Endodermal cell (in vitro differentiated cells): ENCODE results near the gene ASTN2. TPM values are rescaled to one million over a fixed set of nuclear protein-coding genes. Genes with fewer than 3 reads are reported as not detected.

Experiments used
- DNase-seq: peaks from one replicate; pipeline ENCODE4 v3.0.0-alpha.2; 2017
- H3K27ac ChIP-seq: 2 replicates; pipeline ENCODE4 v1.5.1; 2013; ENCODE audit warnings: mild to moderate bottlenecking, low read depth, low read length, moderate library complexity
- H3K27me3 ChIP-seq: 2 replicates; pipeline ENCODE4 v1.6.1; 2013; ENCODE audit warnings: mild to moderate bottlenecking, low read length, moderate library complexity; ENCODE audit not compliant: insufficient read depth, control insufficient read depth, poor library complexity, severe bottlenecking
- H3K36me3 ChIP-seq: 2 replicates; pipeline ENCODE4 v1.7.0; 2013; ENCODE audit warnings: mild to moderate bottlenecking, low read length, moderate library complexity; ENCODE audit not compliant: control insufficient read depth, insufficient read depth
- H3K4me1 ChIP-seq: one replicate; pipeline ENCODE4 v1.7.0; 2013; ENCODE audit warnings: low read length; ENCODE audit not compliant: control insufficient read depth, insufficient read depth
- H3K4me3 ChIP-seq: 2 replicates; pipeline ENCODE4 v1.5.1; 2013; ENCODE audit warnings: mild to moderate bottlenecking, low read length, moderate library complexity
- H3K9ac ChIP-seq: 2 replicates; pipeline ENCODE4 v1.6.1; 2013; ENCODE audit warnings: mild to moderate bottlenecking, low read length, moderate library complexity; ENCODE audit not compliant: poor library complexity, severe bottlenecking; ENCODE audit errors: extremely low read depth
- H3K9me3 ChIP-seq: 2 replicates; pipeline ENCODE4 v1.6.1; 2013; ENCODE audit warnings: mild to moderate bottlenecking, low read length, moderate library complexity; ENCODE audit not compliant: control insufficient read depth
- H3K27ac Mint-ChIP-seq: 2 replicates; pipeline ENCODE4 v1.8.0; 2020; ENCODE audit warnings: mixed read lengths
- H3K27me3 Mint-ChIP-seq: 2 replicates; pipeline ENCODE4 v1.8.0; 2021; ENCODE audit warnings: mild to moderate bottlenecking, mixed read lengths; ENCODE audit not compliant: insufficient read depth
- H3K36me3 Mint-ChIP-seq: 2 replicates; pipeline ENCODE4 v1.8.0; 2020; ENCODE audit warnings: low read depth, mixed read lengths
- H3K4me1 Mint-ChIP-seq: 2 replicates; pipeline ENCODE4 v1.8.0; 2020; ENCODE audit warnings: mixed read lengths
- H3K4me3 Mint-ChIP-seq: 2 replicates; pipeline ENCODE4 v1.8.0; 2020; ENCODE audit warnings: mild to moderate bottlenecking, moderate library complexity, mixed read lengths
- H3K9me3 Mint-ChIP-seq: 2 replicates; pipeline ENCODE4 v1.8.0; 2020; ENCODE audit warnings: mild to moderate bottlenecking, mixed read lengths
- WGBS, 2 experiments: methylation state at CpG; one replicate each; pipeline versions ENCODE4 v1.1.5 to v1.1.7; 2013; ENCODE audit warnings: missing lambda C conversion rate in 2 of 2, mixed read lengths in 1 of 2; ENCODE audit not compliant: insufficient coverage in 1 of 2, insufficient read length in 1 of 2; 5-methylcytosine and 5-hydroxymethylcytosine counted together
- total RNA-seq, 2 donors: library from RNA; stranded (reverse); fragmentation: NEBNext Ultra II Directional in 1 of 2; extraction: Animal tissue kit (Norgen Biotek cat#: 25700) in 1 of 2; gene quantifications; 2 replicates in 1 of 2; 3 replicates in 1 of 2; pipeline ENCODE4 v1.2.1, GENCODE V29; 2021
- TF ChIP-seq, protein P1 (sequence below): fragments of 200-600 bp; sonication (generic); conservative IDR thresholded peaks from 2 replicates; pipeline ENCODE4 v1.5.0; 2021; ENCODE audit warnings: antibody characterized with exemption, mild to moderate bottlenecking

The ASTN2 gene
- total RNA-seq, 2 donors from 2014 or later, result 8.9 to 10.4 TPM

DNA sequence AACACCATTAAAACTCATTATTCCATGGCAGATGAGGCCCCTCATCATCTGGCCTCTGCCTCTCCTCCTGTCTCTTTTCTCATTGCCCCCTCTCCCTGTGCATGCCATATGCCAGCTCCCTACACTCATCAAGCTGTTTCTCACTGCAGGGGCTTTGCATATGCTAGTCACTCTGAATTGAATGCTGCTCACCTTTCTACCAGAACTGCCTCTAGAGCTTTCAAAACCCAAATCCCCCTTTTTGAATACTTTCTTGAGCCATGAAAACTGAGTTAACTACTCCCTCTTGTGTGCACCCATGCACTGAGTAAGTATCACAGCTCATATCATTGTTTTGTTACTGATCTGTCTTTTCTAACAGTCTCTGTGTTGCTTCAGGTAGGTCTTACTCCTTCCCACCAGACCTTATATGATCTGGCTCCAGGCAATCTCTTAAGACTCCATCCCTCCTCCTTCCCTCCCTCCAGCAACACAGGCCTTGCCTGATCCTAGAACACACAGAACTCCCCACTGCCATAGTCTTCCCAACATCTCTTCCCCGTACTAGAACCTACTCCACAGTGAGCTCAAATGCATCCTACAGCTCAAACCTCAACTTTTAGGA is 60.5 kb downstream of the ASTN2 start:
- no peaks in the 10 kb centered on the region for H3K9me3 ChIP-seq
- H3K27ac ChIP-seq, result no peak overlapping the region
- peaks cover 6% of the 10 kb centered on the region for H3K27me3 ChIP-seq
- peaks cover 3% of the 10 kb centered on the region for H3K27me3 Mint-ChIP-seq
- WGBS, 2 experiments, result 85% methylated on average over 1 of the region's 1 CpG; no CpG with 5 or more reads in 1 of the 2 experiments
- H3K4me3 ChIP-seq, result no peak overlapping the region
- H3K9ac ChIP-seq, result no peak overlapping the region
- H3K9me3 Mint-ChIP-seq, result no peaks in the 10 kb centered on the region
- H3K36me3 Mint-ChIP-seq, result no peaks in the 10 kb centered on the region
- no peak overlapping the region for H3K4me3 Mint-ChIP-seq
- H3K27ac Mint-ChIP-seq, result no peak overlapping the region
- H3K4me1 Mint-ChIP-seq, result no peaks in the 10 kb centered on the region
- DNase-seq, result no peak
- no peaks in the 10 kb centered on the region for H3K4me1 ChIP-seq
- H3K36me3 ChIP-seq, result no peaks in the 10 kb centered on the region
- TF ChIP-seq, protein P1, sequence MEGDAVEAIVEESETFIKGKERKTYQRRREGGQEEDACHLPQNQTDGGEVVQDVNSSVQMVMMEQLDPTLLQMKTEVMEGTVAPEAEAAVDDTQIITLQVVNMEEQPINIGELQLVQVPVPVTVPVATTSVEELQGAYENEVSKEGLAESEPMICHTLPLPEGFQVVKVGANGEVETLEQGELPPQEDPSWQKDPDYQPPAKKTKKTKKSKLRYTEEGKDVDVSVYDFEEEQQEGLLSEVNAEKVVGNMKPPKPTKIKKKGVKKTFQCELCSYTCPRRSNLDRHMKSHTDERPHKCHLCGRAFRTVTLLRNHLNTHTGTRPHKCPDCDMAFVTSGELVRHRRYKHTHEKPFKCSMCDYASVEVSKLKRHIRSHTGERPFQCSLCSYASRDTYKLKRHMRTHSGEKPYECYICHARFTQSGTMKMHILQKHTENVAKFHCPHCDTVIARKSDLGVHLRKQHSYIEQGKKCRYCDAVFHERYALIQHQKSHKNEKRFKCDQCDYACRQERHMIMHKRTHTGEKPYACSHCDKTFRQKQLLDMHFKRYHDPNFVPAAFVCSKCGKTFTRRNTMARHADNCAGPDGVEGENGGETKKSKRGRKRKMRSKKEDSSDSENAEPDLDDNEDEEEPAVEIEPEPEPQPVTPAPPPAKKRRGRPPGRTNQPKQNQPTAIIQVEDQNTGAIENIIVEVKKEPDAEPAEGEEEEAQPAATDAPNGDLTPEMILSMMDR, result peak; percentile 29

DNA sequence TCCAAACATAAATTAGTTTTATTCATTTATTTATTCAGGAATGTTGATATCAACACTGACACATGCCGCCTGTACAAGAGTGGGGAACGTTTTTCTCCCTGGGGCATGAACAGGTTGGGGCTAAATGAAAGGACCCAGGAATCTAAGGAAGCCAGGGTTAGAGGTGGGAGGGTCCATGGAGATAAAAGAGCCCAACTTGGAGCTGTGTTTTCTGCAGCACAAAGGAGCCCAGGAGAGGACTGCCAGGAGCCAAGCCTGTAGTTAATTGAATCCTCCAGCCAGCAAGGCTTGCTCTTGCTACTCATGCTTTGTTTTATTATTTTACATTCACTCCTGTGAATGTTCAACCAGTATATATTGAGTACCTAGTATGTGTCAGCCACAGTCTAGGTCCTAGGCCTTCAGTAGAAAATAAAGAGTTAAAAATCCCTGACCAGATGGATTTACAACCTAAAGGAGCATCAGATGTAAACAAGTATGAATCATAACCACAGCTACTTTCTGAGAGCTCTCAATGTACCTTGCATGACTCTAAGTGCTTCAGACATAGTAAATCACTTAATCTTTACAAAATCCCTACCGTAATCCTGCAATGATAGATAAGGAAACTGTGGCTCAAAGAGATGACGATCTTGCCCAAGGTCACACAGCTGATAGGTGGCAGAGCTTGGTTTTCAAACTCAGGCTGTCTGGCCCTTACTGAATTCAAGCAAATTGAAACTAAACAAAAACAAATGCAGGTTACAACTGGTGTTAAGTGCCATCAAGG is 69.8 kb downstream of the ASTN2 start:
- H3K36me3 Mint-ChIP-seq, result no peaks in the 10 kb centered on the region
- Histone ChIP-seq H3K4me3 (no peak overlapping the region), H3K27ac (no peak overlapping the region), H3K9ac (no peak overlapping the region), H3K27me3 (peaks cover 50% of the 10 kb centered on the region), H3K4me1 (no peaks in the 10 kb centered on the region), H3K9me3 (peaks cover 4% of the 10 kb centered on the region), H3K36me3 (no peaks in the 10 kb centered on the region)
- DNase-seq, result no peak
- no peak overlapping the region for H3K4me3 Mint-ChIP-seq
- no peak overlapping the region for H3K27ac Mint-ChIP-seq
- peaks cover 29% of the 10 kb centered on the region for H3K27me3 Mint-ChIP-seq
- no peaks in the 10 kb centered on the region for H3K9me3 Mint-ChIP-seq
- TF ChIP-seq, protein P1, result no peak
- peaks cover 13% of the 10 kb centered on the region for H3K4me1 Mint-ChIP-seq
- WGBS, 2 experiments, result 71 to 77% methylated on average over 4 of the region's 4 CpGs

DNA sequence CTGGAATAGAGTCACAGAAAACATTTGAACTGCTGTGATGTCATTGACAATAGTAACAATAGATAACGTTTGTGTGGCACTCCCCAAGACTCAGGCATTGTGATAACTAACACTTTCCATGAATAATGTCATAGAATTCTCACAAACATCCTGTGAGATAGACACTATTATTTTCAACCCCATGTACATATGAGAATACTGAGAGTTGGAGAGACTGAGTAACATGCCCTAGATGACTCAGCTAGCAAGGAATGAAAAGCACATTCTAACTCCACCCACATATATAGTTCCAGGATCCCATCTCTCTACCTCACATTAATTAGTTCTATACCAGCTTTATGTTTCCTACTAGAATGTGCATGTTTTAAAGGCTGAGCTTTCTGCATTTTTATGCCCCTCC is 71.4 kb downstream of the ASTN2 start:
- H3K27me3 ChIP-seq, result peaks cover 50% of the 10 kb centered on the region
- H3K4me3 Mint-ChIP-seq, result no peak overlapping the region
- H3K27ac ChIP-seq, result no peak overlapping the region
- peaks cover 29% of the 10 kb centered on the region for H3K27me3 Mint-ChIP-seq
- H3K4me1 Mint-ChIP-seq, result peaks cover 13% of the 10 kb centered on the region
- H3K9me3 ChIP-seq, result peaks cover 4% of the 10 kb centered on the region
- H3K4me1 ChIP-seq, result no peaks in the 10 kb centered on the region
- H3K27ac Mint-ChIP-seq, result no peak overlapping the region
- no peaks in the 10 kb centered on the region for H3K36me3 ChIP-seq
- WGBS, 2 experiments, result 56 to 65% methylated on average over 1 of the region's 1 CpG
- H3K4me3 ChIP-seq, result no peak overlapping the region
- no peak overlapping the region for H3K9ac ChIP-seq
- H3K9me3 Mint-ChIP-seq, result no peaks in the 10 kb centered on the region
- no peaks in the 10 kb centered on the region for H3K36me3 Mint-ChIP-seq
- no peak for DNase-seq
- TF ChIP-seq, protein P1, result no peak
